ENCODE results near the gene CDH23.

The CDH23 gene

DNA sequence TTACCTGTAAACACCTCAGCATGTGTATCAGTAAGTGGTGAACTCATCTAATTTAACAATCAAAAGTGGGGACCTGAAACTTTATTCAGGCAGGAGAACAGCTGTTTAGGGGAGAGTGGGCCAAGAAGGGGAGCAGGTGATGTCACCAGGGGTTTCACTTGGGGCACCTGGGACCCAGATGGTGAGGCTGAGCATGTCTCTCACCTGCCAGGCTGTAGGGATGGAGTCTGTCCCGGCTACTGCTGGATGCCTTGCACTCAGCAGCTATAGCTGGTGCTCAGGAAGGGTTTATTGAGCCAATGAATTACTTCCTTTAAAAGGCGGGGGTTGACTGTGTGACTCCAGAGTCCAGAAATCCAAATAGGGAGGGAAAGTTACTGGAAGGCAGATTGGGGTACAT, 23.0 kb downstream of the CDH23 start:
- no peak for DNase-seq (ENCODE audit: low read depth in 1 of 2, low spot score in 1 of 2)
- in situ Hi-C loops (cut with HindIII; ENCODE audit: low pct_unique_long_range_greater_than_20kb, low sequenced_read_pairs), result no loop called here
- no peak for TF ChIP-seq JUND (IDR thresholded peaks at IDR 0.05; ENCODE audit: low read depth)

DNA sequence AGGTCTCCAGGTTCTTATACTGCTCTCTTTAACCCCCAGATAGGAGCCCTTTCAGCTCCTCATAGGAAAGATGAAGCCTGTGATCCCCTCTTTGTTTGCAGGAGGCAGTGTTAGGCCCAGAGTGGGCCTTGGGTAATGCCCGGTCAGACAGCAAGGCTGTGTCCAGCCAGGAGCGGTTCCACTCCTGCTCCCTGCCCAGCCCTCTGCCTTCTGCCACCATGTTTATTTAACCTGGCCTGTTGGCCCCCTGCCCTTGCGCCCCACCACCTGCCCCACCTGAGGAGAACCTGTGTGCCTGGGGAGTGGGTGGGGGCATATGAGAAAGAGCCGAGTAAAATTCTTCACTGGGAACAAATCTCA, 24.3 kb downstream of the CDH23 start:
- DNase-seq (ENCODE audit: low read depth in 1 of 2, low spot score in 1 of 2), result no peak
- no peak for TF ChIP-seq JUND (IDR thresholded peaks at IDR 0.05; ENCODE audit: low read depth)
- in situ Hi-C loops (cut with HindIII; ENCODE audit: low pct_unique_long_range_greater_than_20kb, low sequenced_read_pairs), result no loop called here

DNA sequence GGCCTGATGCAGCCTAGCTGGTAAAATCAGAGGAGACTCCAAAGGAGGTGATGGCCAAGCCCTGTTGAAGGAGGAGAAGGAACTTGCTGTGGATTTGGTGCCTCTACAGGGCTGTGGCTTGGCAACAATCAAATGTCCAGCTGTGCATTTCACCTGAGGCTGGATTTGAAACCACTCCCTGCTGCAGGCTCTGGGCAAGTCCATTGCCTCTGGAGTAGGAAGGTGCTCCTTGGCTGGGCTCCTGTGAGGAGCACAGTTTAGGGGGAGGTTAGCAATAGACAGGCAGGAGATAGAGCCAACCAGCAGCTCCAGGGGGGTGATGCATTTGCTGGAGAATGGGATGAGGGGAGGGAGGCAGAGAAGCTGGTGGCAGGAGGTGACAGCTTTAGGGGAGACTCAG, 26.5 kb downstream of the CDH23 start:
- in situ Hi-C loops (cut with HindIII; ENCODE audit: low pct_unique_long_range_greater_than_20kb, low sequenced_read_pairs), result no loop called here
- DNase-seq (ENCODE audit: low read depth in 1 of 2, low spot score in 1 of 2), result no peak
- TF ChIP-seq JUND (IDR thresholded peaks at IDR 0.05; ENCODE audit: low read depth), result no peak

DNA sequence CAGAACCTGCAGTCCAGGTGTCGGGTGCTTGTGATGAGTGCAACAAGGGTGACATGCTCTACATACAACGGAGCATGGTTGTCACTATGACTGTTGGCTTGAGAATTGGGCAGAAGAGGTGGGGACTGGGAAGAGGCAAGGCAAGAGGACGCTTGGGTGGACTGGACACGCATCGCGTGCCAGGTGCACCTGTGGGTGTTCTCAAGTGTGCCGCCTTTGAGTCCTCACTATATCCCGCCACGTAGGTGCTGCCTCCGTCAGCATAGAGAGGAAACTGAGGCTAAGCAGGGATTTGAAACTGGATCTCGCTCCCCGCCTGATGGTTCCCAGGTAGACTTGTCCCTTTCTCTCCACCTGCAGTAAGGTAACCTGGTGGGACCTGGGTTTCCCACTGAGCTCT, 27.2 kb downstream of the CDH23 start:
- no peak for TF ChIP-seq JUND (IDR thresholded peaks at IDR 0.05; ENCODE audit: low read depth)
- DNase-seq (ENCODE audit: low read depth in 1 of 2, low spot score in 1 of 2), result no peak
- in situ Hi-C loops (cut with HindIII; ENCODE audit: low pct_unique_long_range_greater_than_20kb, low sequenced_read_pairs), result no loop called here

DNA sequence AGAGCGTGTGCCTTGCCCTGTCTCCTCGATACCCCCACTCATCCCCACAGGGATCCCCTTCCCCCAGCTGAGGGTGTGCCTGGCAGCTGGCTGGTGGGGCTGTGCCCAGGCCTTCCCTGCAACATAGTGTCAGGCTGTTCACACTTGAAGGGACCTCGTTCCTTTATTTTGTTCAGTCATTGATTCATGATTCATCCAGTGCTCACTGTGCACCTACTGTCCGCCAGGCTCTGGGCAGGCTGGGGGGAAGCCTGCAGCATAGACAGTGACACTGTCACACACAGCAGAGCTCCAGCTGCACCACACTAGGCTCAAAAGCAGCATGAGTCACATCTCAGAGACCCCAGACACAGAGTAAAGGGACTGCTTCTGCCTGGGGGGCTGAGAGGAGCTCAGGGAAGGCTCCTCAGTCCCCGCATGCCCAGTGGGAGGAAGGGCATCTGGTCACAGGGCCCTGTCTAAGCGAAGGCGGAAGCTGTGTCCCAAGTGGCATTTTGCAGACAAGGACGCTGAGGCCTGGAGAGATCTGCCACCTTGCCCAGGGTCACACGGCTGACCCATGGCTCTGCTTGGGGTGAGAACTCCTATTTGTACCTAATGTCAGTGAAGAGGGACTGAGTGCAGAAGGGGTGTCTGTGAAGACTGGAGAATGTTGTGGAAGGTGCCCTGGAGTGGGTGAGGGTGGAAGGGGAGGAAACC, 27.9 kb downstream of the CDH23 start:
- TF ChIP-seq JUND (IDR thresholded peaks at IDR 0.05; ENCODE audit: low read depth), result no peak
- in situ Hi-C loops (cut with HindIII; ENCODE audit: low pct_unique_long_range_greater_than_20kb, low sequenced_read_pairs), result no loop called here
- DNase-seq (ENCODE audit: low read depth in 1 of 2, low spot score in 1 of 2), result no peak

DNA sequence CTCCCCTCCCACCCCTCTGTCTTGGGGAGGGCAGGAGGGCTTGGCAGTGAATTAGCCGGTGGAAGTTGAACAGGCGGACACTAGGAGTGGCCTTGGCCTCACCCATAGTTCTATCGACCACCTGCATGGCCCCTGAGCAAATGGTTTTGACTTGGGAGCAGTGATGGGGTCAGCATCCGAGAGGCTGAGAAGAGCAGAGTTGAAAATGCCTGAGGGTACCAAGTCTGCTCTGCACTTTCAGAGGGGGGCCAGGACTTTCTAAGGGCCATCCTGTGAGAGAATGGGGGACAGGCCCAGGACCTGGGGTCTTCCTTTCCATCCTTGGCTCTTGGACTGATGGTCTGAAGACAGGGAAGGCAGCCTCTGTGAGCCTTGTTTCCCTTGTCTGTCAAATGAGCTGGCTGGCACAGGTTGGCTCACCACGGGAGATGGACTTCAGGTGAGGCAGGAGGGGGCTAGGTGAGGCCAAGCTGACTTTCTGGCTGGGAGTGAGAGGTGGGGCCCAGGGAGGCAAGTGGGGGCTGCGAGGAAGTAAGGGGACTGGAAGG, 29.4 kb downstream of the CDH23 start:
- no peak for DNase-seq (ENCODE audit: low read depth in 1 of 2, low spot score in 1 of 2)
- in situ Hi-C loops (cut with HindIII; ENCODE audit: low pct_unique_long_range_greater_than_20kb, low sequenced_read_pairs), result no loop called here
- TF ChIP-seq JUND (IDR thresholded peaks at IDR 0.05; ENCODE audit: low read depth), result no peak

DNA sequence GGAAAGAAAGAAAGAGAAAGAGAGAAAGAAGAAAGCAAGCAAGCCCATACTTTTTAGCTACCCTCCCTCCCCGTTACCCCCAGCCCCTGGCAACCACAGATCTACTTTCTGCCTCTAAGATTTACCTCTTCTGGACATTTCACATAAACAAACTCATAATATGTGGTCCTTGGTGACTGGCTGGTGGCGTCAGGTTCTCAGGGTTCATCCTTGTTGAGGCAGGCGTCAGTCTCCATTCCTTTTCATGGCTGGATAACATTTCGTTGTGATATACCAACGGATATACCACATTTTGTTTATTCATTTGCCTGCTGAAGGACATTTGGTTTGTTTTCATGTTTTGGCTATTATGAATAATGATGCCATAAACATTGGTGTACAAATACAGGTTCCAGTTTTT, 30.5 kb downstream of the CDH23 start:
- no peak for TF ChIP-seq JUND (IDR thresholded peaks at IDR 0.05; ENCODE audit: low read depth)
- in situ Hi-C loops (cut with HindIII; ENCODE audit: low pct_unique_long_range_greater_than_20kb, low sequenced_read_pairs), result no loop called here
- no peak for DNase-seq (ENCODE audit: low read depth in 1 of 2, low spot score in 1 of 2)

DNA sequence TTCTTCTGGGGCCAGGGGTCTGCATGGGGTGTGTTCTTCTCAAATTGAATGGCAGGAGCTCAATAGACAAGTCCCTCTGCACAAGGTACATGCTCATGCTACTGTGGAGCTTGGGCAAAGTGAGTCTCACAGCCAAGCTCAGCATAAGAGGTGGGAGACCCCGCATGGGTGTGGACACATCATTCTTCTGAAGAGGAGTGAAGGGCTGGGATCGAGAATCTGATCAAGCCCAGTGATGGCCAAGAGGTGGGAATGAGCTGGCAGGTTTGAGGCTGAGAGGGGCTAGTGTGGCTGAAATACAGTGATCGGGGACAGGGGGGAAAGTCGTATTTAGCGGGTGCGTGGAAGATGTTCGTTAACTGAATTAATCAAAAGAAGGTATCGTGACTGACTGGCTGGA, 32.6 kb downstream of the CDH23 start:
- in situ Hi-C loops (cut with HindIII; ENCODE audit: low pct_unique_long_range_greater_than_20kb, low sequenced_read_pairs), result no loop called here
- TF ChIP-seq JUND (IDR thresholded peaks at IDR 0.05; ENCODE audit: low read depth), result no peak
- no peak for DNase-seq (ENCODE audit: low read depth in 1 of 2, low spot score in 1 of 2)

DNA sequence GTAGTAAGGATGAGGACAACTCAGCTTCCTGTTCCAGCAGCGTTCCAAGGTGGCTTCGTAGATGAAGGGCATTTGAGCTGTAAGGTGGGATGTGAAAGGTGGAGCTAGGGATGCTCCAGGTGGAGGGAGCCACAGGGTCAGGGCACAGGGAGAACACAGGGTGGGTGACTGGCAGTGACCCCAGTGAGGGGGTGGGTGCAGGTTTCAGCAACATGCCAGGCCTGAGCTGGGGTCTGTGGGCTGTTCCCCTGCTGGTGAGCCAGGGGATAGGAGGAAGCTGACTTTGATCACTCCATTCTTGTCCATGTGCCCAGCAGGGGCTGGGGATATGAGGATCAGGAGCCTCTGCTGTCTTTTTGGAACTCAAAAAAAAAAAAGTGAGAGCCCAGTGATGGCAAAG, 33.2 kb downstream of the CDH23 start:
- DNase-seq (ENCODE audit: low read depth in 1 of 2, low spot score in 1 of 2), result no peak
- in situ Hi-C loops (cut with HindIII; ENCODE audit: low pct_unique_long_range_greater_than_20kb, low sequenced_read_pairs), result no loop called here
- TF ChIP-seq JUND (IDR thresholded peaks at IDR 0.05; ENCODE audit: low read depth), result no peak

DNA sequence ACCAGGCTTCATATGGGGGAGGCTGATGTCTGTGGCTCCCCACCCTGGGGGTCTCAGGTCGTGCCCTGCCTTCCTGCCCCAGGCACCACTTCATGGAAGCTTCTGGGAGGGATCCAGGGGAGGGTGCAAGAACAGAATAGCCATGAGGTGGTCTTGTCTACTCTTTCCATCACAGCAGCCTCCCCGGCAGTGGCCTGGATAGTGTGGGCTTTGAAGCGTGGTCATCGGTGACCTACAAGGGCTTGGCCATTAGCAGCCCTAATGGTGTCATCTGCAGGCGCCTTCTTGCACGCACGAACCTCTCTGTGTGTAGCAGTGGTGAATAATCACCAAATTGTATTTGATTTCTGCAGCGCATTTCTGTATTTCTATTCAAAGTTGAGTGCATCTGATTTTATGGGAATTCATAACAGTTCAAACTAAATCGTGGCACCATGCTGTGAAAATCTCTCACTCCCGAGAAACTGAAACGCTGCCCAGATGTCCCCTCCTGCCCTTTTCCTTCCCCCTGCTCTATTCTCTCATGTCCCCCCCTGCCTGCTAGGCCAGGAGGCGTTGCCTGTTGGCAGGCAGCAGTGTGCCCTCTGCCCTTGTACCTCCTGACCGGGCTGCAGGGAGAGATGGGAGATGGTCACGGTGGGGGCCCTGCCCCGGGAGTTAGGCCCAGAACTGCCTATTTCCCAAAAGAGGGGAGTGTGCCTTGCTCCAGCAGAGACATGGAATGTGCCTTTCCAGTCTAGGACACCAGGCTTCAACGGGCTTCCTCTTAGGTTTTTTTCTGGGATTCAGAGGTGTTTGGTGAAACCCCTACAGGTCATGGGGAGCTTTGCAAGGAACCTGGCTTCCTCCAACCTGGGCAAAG, 34.8 kb downstream of the CDH23 start:
- in situ Hi-C loops (cut with HindIII; ENCODE audit: low pct_unique_long_range_greater_than_20kb, low sequenced_read_pairs), result no loop called here
- no peak for DNase-seq (ENCODE audit: low read depth in 1 of 2, low spot score in 1 of 2)
- TF ChIP-seq JUND (IDR thresholded peaks at IDR 0.05; ENCODE audit: low read depth), result no peak

DNA sequence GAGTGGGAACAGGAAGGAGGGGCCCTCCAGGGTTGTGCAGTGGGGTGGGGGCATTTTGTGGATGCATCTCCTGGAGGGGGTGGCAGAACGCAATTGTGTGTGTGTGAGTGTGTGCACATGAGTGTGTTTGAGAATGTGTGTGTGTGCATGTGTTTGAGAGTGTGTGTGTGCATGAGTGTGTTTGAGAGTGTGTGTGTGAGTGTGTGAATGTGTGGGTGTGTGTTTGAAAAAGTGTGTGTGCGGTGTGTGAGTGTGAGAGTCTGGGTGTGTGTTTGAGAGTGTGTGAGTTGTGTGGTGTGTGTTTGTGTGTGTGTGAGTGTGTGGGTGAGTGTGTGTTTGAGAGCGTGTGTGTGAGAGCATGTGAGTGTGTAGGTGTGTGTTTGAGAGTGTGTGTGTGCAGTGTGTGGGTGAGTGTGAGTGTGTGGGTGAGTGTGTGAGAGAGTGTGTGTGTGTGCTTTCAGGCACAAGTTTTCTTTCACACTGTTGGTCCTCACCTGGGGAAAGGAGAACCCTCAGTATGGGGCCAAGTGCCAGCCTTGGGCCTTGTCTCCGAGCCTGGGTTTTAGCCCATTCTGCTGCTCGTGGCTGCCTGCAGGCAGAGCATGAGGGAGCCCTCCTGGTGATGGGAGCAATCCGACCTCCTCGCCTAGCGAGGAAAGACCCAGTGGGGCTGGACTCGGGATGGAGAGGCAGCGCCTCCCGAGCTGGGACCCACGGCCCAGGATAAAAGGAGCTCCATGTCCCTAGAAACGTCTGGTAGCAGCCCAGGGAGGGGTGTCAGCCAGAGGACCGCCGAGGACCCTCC, 35.6 kb downstream of the CDH23 start:
- no peak for TF ChIP-seq JUND (IDR thresholded peaks at IDR 0.05; ENCODE audit: low read depth)
- no peak for DNase-seq (ENCODE audit: low read depth in 1 of 2, low spot score in 1 of 2)
- in situ Hi-C loops (cut with HindIII; ENCODE audit: low pct_unique_long_range_greater_than_20kb, low sequenced_read_pairs), result no loop called here

DNA sequence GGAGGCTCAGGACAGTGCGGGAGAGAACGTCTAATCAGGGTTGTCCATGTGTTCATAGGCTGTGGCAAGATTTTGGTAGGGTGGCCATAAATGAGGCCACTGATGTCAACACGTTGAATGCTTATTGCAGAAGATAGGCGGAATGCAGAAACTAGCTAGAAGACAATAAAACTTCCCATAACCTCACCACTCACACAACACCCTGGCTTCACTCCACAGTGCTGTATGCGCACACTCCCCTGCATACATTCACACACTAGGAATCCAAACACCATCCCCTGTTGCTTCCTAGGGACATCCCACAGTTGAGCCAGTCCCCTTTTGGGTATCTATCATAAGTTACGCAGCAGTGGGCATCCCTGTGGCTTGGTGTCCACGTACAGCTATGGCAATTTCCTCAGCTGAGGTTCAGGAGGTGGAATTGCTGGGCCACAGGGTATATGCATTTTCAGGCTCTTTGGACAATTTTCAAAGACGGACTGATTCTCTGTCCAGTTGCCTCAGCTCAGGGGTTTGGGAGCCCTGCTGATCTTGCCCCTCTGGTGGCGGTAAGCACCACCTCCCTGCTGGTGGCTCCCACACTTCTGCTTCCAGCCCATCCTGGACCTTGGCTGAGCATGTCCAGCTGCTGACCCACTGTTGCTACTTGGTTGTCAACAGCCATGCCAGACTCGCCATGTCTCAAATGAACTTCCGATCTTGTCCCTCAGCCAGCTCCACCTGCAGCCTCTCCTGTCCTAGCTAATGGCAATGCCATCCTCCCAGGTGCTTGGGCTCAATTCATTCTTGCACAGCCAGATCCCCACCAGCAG, 36.4 kb downstream of the CDH23 start:
- DNase-seq (ENCODE audit: low read depth in 1 of 2, low spot score in 1 of 2), result no peak
- no peak for TF ChIP-seq JUND (IDR thresholded peaks at IDR 0.05; ENCODE audit: low read depth)
- in situ Hi-C loops (cut with HindIII; ENCODE audit: low pct_unique_long_range_greater_than_20kb, low sequenced_read_pairs), result no loop called here

Measured in T47D (cell line).